ENCODE measurements around the gene NPAS2. TPM values are rescaled to one million over a fixed set of nuclear protein-coding genes. Genes with fewer than 3 reads are reported as not detected.

Gene NPAS2
- polyA plus RNA-seq, 1 donor, result 20.4 TPM

- Histone ChIP-seq H3K36me3 (ENCODE audit: control insufficient read depth, insufficient read depth, low read length) (peaks cover 26% of the 10 kb centered on the region), H3K4me1 (ENCODE audit: control insufficient read depth, insufficient read depth, low read length) (peaks cover 20% of the 10 kb centered on the region), H3K4me3 (ENCODE audit: low read length) (no peak overlapping the region), H3K9me3 (ENCODE audit: control insufficient read depth, low read depth, low read length) (no peaks in the 10 kb centered on the region), H3K27me3 (ENCODE audit: control insufficient read depth, insufficient read depth, low read length) (no peaks in the 10 kb centered on the region), H3K27ac (ENCODE audit: low read length) (no peak overlapping the region)
- no peak for DNase-seq
- 80% methylated on average over 1 of the region's 6 CpGs for WGBS (ENCODE audit: insufficient coverage, low lambda C conversion rate)
These were observed 108.3 kb downstream of the NPAS2 start for GRCh38 chr2:100928235-100928634.

- WGBS (ENCODE audit: insufficient coverage, low lambda C conversion rate), result no CpG with 5 or more reads among the region's 2 CpGs
- no peak for DNase-seq
- no peaks in the 10 kb centered on the region for H3K9me3 ChIP-seq (ENCODE audit: control insufficient read depth, low read depth, low read length)
- no peak overlapping the region for H3K4me3 ChIP-seq (ENCODE audit: low read length)
- H3K4me1 ChIP-seq (ENCODE audit: control insufficient read depth, insufficient read depth, low read length), result peaks cover 11% of the 10 kb centered on the region
- peaks cover 31% of the 10 kb centered on the region for H3K36me3 ChIP-seq (ENCODE audit: control insufficient read depth, insufficient read depth, low read length)
- H3K27ac ChIP-seq (ENCODE audit: low read length), result no peak overlapping the region
- no peaks in the 10 kb centered on the region for H3K27me3 ChIP-seq (ENCODE audit: control insufficient read depth, insufficient read depth, low read length)
These were observed 109.2 kb downstream of the NPAS2 start for GRCh38 chr2:100929147-100929546.

GRCh38 chr2:100934504-100935371, 114.8 kb downstream of the NPAS2 start:
- H3K9me3 ChIP-seq (ENCODE audit: control insufficient read depth, low read depth, low read length), result no peaks in the 10 kb centered on the region
- H3K27ac ChIP-seq (ENCODE audit: low read length), result no peak overlapping the region
- peaks cover 35% of the 10 kb centered on the region for H3K36me3 ChIP-seq (ENCODE audit: control insufficient read depth, insufficient read depth, low read length)
- no CpG with 5 or more reads among the region's 6 CpGs for WGBS (ENCODE audit: insufficient coverage, low lambda C conversion rate)
- DNase-seq, result no peak
- no peaks in the 10 kb centered on the region for H3K4me1 ChIP-seq (ENCODE audit: control insufficient read depth, insufficient read depth, low read length)
- no peaks in the 10 kb centered on the region for H3K27me3 ChIP-seq (ENCODE audit: control insufficient read depth, insufficient read depth, low read length)
- H3K4me3 ChIP-seq (ENCODE audit: low read length), result no peak overlapping the region

- Histone ChIP-seq H3K27me3 (ENCODE audit: control insufficient read depth, insufficient read depth, low read length) (no peaks in the 10 kb centered on the region), H3K36me3 (ENCODE audit: control insufficient read depth, insufficient read depth, low read length) (peaks cover 38% of the 10 kb centered on the region), H3K4me3 (ENCODE audit: low read length) (no peak overlapping the region), H3K9me3 (ENCODE audit: control insufficient read depth, low read depth, low read length) (no peaks in the 10 kb centered on the region), H3K4me1 (ENCODE audit: control insufficient read depth, insufficient read depth, low read length) (no peaks in the 10 kb centered on the region), H3K27ac (ENCODE audit: low read length) (no peak overlapping the region)
- no CpG with 5 or more reads among the region's 3 CpGs for WGBS (ENCODE audit: insufficient coverage, low lambda C conversion rate)
- DNase-seq, result no peak
These were observed 115.4 kb downstream of the NPAS2 start for GRCh38 chr2:100935372-100935752.

GRCh38 chr2:100936070-100936741, 116.3 kb downstream of the NPAS2 start:
- no peaks in the 10 kb centered on the region for H3K4me1 ChIP-seq (ENCODE audit: control insufficient read depth, insufficient read depth, low read length)
- no peak overlapping the region for H3K4me3 ChIP-seq (ENCODE audit: low read length)
- H3K27me3 ChIP-seq (ENCODE audit: control insufficient read depth, insufficient read depth, low read length), result no peaks in the 10 kb centered on the region
- H3K9me3 ChIP-seq (ENCODE audit: control insufficient read depth, low read depth, low read length), result no peaks in the 10 kb centered on the region
- H3K36me3 ChIP-seq (ENCODE audit: control insufficient read depth, insufficient read depth, low read length), result peaks cover 39% of the 10 kb centered on the region
- H3K27ac ChIP-seq (ENCODE audit: low read length), result no peak overlapping the region
- no CpG with 5 or more reads among the region's 10 CpGs for WGBS (ENCODE audit: insufficient coverage, low lambda C conversion rate)
- DNase-seq, result no peak

GRCh38 chr2:100936972-100937542, 117.1 kb downstream of the NPAS2 start:
- H3K27me3 ChIP-seq (ENCODE audit: control insufficient read depth, insufficient read depth, low read length), result no peaks in the 10 kb centered on the region
- H3K36me3 ChIP-seq (ENCODE audit: control insufficient read depth, insufficient read depth, low read length), result peaks cover 39% of the 10 kb centered on the region
- H3K9me3 ChIP-seq (ENCODE audit: control insufficient read depth, low read depth, low read length), result no peaks in the 10 kb centered on the region
- DNase-seq, result no peak
- no peak overlapping the region for H3K4me3 ChIP-seq (ENCODE audit: low read length)
- no peaks in the 10 kb centered on the region for H3K4me1 ChIP-seq (ENCODE audit: control insufficient read depth, insufficient read depth, low read length)
- WGBS (ENCODE audit: insufficient coverage, low lambda C conversion rate), result no CpG with 5 or more reads among the region's 2 CpGs
- no peak overlapping the region for H3K27ac ChIP-seq (ENCODE audit: low read length)

GRCh38 chr2:100938031-100939026, 118.4 kb downstream of the NPAS2 start:
- no peak for DNase-seq
- Histone ChIP-seq H3K27ac (ENCODE audit: low read length) (no peak overlapping the region), H3K27me3 (ENCODE audit: control insufficient read depth, insufficient read depth, low read length) (no peaks in the 10 kb centered on the region), H3K4me1 (ENCODE audit: control insufficient read depth, insufficient read depth, low read length) (no peaks in the 10 kb centered on the region), H3K4me3 (ENCODE audit: low read length) (no peak overlapping the region), H3K36me3 (ENCODE audit: control insufficient read depth, insufficient read depth, low read length) (peaks cover 45% of the 10 kb centered on the region), H3K9me3 (ENCODE audit: control insufficient read depth, low read depth, low read length) (no peaks in the 10 kb centered on the region)
- no CpG with 5 or more reads among the region's 15 CpGs for WGBS (ENCODE audit: insufficient coverage, low lambda C conversion rate)

GRCh38 chr2:100939445-100939844, 119.5 kb downstream of the NPAS2 start:
- DNase-seq, result no peak
- Histone ChIP-seq H3K27me3 (ENCODE audit: control insufficient read depth, insufficient read depth, low read length) (no peaks in the 10 kb centered on the region), H3K4me1 (ENCODE audit: control insufficient read depth, insufficient read depth, low read length) (no peaks in the 10 kb centered on the region), H3K4me3 (ENCODE audit: low read length) (no peak overlapping the region), H3K27ac (ENCODE audit: low read length) (no peak overlapping the region), H3K9me3 (ENCODE audit: control insufficient read depth, low read depth, low read length) (no peaks in the 10 kb centered on the region), H3K36me3 (ENCODE audit: control insufficient read depth, insufficient read depth, low read length) (peaks cover 46% of the 10 kb centered on the region)
- no CpG with 5 or more reads among the region's 6 CpGs for WGBS (ENCODE audit: insufficient coverage, low lambda C conversion rate)

- H3K27ac ChIP-seq (ENCODE audit: low read length), result no peak overlapping the region
- H3K9me3 ChIP-seq (ENCODE audit: control insufficient read depth, low read depth, low read length), result no peaks in the 10 kb centered on the region
- no peak for DNase-seq
- no peaks in the 10 kb centered on the region for H3K4me1 ChIP-seq (ENCODE audit: control insufficient read depth, insufficient read depth, low read length)
- no peaks in the 10 kb centered on the region for H3K27me3 ChIP-seq (ENCODE audit: control insufficient read depth, insufficient read depth, low read length)
- H3K36me3 ChIP-seq (ENCODE audit: control insufficient read depth, insufficient read depth, low read length), result peaks cover 40% of the 10 kb centered on the region
- no peak overlapping the region for H3K4me3 ChIP-seq (ENCODE audit: low read length)
- WGBS (ENCODE audit: insufficient coverage, low lambda C conversion rate), result no CpG with 5 or more reads among the region's 4 CpGs
These were observed 120.3 kb downstream of the NPAS2 start for GRCh38 chr2:100940240-100940639.

All from large intestine (tissue), 3 donors.